Activated CD4-positive, alpha-beta T cell treated with anti-CD3 and anti-CD28 coated beads for 1 hour (primary cell): ENCODE data around the gene CTF1.
"Not testable (repeated sequence)": the region's sequence is repeated elsewhere in the genome, so short reads cannot be mapped to it uniquely, and the experiment has no call there.

Source experiments
- DNase-seq: peaks from one replicate; pipeline ENCODE4 v3.0.0-alpha.2; 2020

Gene CTF1

GRCh38 chr16:30931068-30931650 is 34.7 kb downstream of the CTF1 start:
- no peak for DNase-seq

- DNase-seq: no peak
Measured at GRCh38 chr16:30934827-30935557, 38.6 kb downstream of the CTF1 start.

- no peak for DNase-seq
Measured at GRCh38 chr16:30937692-30938091, 41.3 kb downstream of the CTF1 start.

- DNase-seq: not testable (repeated sequence)
Measured at GRCh38 chr16:30939571-30939970, 43.2 kb downstream of the CTF1 start.

- DNase-seq: no peak
Measured at GRCh38 chr16:30941600-30942425, 45.4 kb downstream of the CTF1 start.

GRCh38 chr16:30942426-30942806 is 46.0 kb downstream of the CTF1 start:
- DNase-seq: no peak

- no peak for DNase-seq
Measured at GRCh38 chr16:30944352-30944751, 47.9 kb downstream of the CTF1 start.

- DNase-seq: no peak
Measured at GRCh38 chr16:30946671-30947540, 50.5 kb downstream of the CTF1 start.

- no peak for DNase-seq
Measured at GRCh38 chr16:30947541-30947858, 51.1 kb downstream of the CTF1 start.

- no peak for DNase-seq
Measured at GRCh38 chr16:30947859-30948666, 51.6 kb downstream of the CTF1 start.

GRCh38 chr16:30948667-30949649 is 52.5 kb downstream of the CTF1 start, which contains the start of gene ORAI3:
TSS of gene ORAI3 (plus strand) at chr16:30949068. CDS start at chr16:30949290, 222 bp downstream.
- no peak for DNase-seq

GRCh38 chr16:30949650-30950515 is 53.5 kb downstream of the CTF1 start:
- no peak for DNase-seq

- no peak for DNase-seq
Measured at GRCh38 chr16:30950516-30951065, 54.2 kb downstream of the CTF1 start.

GRCh38 chr16:30951193-30951592 is 54.8 kb downstream of the CTF1 start:
- no peak for DNase-seq

- DNase-seq: no peak
Measured at GRCh38 chr16:30951750-30952149, 55.3 kb downstream of the CTF1 start.

- no peak for DNase-seq
Measured at GRCh38 chr16:30953111-30953510, 56.7 kb downstream of the CTF1 start.
